HepG2 (cell line): Measurements from ENCODE around the gene SLC2A2. TPM values are rescaled to one million over a fixed set of nuclear protein-coding genes. Genes with fewer than 3 reads are reported as not detected.

Experiments used
- BHLHE40 ChIP-seq: IDR thresholded peaks from 2 replicates; pipeline ENCODE4 v1.6.1; 2011; ENCODE audit warnings: low read length, improper control_type of control experiment
- HES4 ChIP-seq: sonication (generic); formaldehyde crosslinking; IDR thresholded peaks from 2 replicates; pipeline ENCODE4 v1.9.0; 2021; ENCODE audit warnings: mild to moderate bottlenecking, missing genetic modification reagents, borderline replicate concordance
- HMG20A ChIP-seq: IDR thresholded peaks from 2 replicates; pipeline ENCODE4 v1.6.1; 2016; ENCODE audit warnings: borderline replicate concordance
- HNRNPLL ChIP-seq: fragments of 200-400 bp; formaldehyde crosslinking; IDR thresholded peaks from 2 replicates; pipeline ENCODE4 v1.6.1; 2017; ENCODE audit warnings: mild to moderate bottlenecking, low read depth, low read length; ENCODE audit not compliant: poor library complexity, severe bottlenecking
- MEF2D ChIP-seq: sonication (generic); formaldehyde crosslinking; IDR thresholded peaks from 2 replicates; pipeline ENCODE4 v1.5.1; 2020; ENCODE audit warnings: mild to moderate bottlenecking, missing genetic modification reagents
- NFRKB ChIP-seq: fragments of 450-650 bp; IDR thresholded peaks from 2 replicates; pipeline ENCODE4 v1.6.1; 2017
- NR2F2 ChIP-seq: IDR thresholded peaks from 2 replicates; pipeline ENCODE4 v1.6.1; 2012; ENCODE audit warnings: low read depth, inconsistent platforms, borderline replicate concordance
- ZNF264 ChIP-seq: sonication (generic); formaldehyde crosslinking; IDR thresholded peaks from 2 replicates; pipeline ENCODE4 v1.4.0; 2020; ENCODE audit warnings: missing genetic modification reagents
- ZNF577 ChIP-seq: sonication (generic); formaldehyde crosslinking; IDR thresholded peaks from 2 replicates; pipeline ENCODE4 v1.4.0; 2020; ENCODE audit warnings: mild to moderate bottlenecking, low read depth, missing genetic modification reagents, borderline replicate concordance
- ZNF678 ChIP-seq: sonication (generic); formaldehyde crosslinking; IDR thresholded peaks from 2 replicates; pipeline ENCODE4 v1.4.0; 2020; ENCODE audit warnings: mild to moderate bottlenecking, missing genetic modification reagents
- ZNF878 ChIP-seq: sonication (generic); formaldehyde crosslinking; IDR thresholded peaks from 2 replicates; pipeline ENCODE4 v1.8.1; 2023; ENCODE audit warnings: mild to moderate bottlenecking, missing genetic modification reagents, moderate library complexity
- polyA plus RNA-seq, 8 experiments: library from polyadenylated mRNA; depleted of rRNA in 3 of 8; stranded (reverse) in 7 of 8; unstranded in 1 of 8; fragments of >200 nt; fragmentation: Illumina TruSeq in 4 of 8; extraction: Trizol in 4 of 8; gene quantifications; 2 replicates each; pipeline versions ENCODE4 v1.2.1 to v1.2.3, GENCODE V29; 2011 to 2016; ENCODE audit warnings: low read depth in 4 of 8, missing spikeins in 1 of 8, mixed read lengths in 1 of 8; ENCODE audit not compliant: insufficient read depth in 1 of 8
- total RNA-seq, 5 experiments: library from RNA; depleted of rRNA; stranded (reverse); fragments of >200 nt; fragmentation: Illumina TruSeq; extraction: Trizol; gene quantifications; 2 replicates each; pipeline ENCODE4 v1.2.3, GENCODE V29; 2016; ENCODE audit warnings: low read depth in 1 of 5
- TF ChIP-seq, protein P1 (sequence below): sonication (generic); formaldehyde crosslinking; IDR thresholded peaks from 2 replicates; pipeline ENCODE4 v1.8.0; 2022; ENCODE audit warnings: mild to moderate bottlenecking, missing genetic modification reagents, moderate library complexity
- TF ChIP-seq, protein P2 (sequence below): sonication (generic); formaldehyde crosslinking; IDR thresholded peaks from 2 replicates; pipeline ENCODE4 v1.4.0; 2020; ENCODE audit warnings: missing genetic modification reagents
- TF ChIP-seq, protein P3 (sequence below): sonication (generic); formaldehyde crosslinking; IDR thresholded peaks from 2 replicates; pipeline ENCODE4 v1.4.0; 2020; ENCODE audit warnings: missing genetic modification reagents, borderline replicate concordance
- TF ChIP-seq, protein P4 (sequence below): sonication (generic); formaldehyde crosslinking; conservative IDR thresholded peaks from 2 replicates; pipeline ENCODE4 v1.8.1; 2023; ENCODE audit warnings: missing genetic modification reagents
- TF ChIP-seq, protein P5 (sequence below): sonication (generic); formaldehyde crosslinking; IDR thresholded peaks from 2 replicates; pipeline ENCODE4 v1.4.0; 2020; ENCODE audit warnings: missing genetic modification reagents
- TF ChIP-seq, protein P6 (sequence below): sonication (generic); formaldehyde crosslinking; IDR thresholded peaks from 2 replicates; pipeline ENCODE4; 2020; ENCODE audit warnings: missing genetic modification reagents, mild to moderate bottlenecking, borderline replicate concordance

Gene SLC2A2
- total and polyA plus RNA-seq, 2 of the 13 experiments (the other 11 are each of a cell fraction or from before 2014, with no cell fraction given) = 19.5 to 23.2 TPM

DNA sequence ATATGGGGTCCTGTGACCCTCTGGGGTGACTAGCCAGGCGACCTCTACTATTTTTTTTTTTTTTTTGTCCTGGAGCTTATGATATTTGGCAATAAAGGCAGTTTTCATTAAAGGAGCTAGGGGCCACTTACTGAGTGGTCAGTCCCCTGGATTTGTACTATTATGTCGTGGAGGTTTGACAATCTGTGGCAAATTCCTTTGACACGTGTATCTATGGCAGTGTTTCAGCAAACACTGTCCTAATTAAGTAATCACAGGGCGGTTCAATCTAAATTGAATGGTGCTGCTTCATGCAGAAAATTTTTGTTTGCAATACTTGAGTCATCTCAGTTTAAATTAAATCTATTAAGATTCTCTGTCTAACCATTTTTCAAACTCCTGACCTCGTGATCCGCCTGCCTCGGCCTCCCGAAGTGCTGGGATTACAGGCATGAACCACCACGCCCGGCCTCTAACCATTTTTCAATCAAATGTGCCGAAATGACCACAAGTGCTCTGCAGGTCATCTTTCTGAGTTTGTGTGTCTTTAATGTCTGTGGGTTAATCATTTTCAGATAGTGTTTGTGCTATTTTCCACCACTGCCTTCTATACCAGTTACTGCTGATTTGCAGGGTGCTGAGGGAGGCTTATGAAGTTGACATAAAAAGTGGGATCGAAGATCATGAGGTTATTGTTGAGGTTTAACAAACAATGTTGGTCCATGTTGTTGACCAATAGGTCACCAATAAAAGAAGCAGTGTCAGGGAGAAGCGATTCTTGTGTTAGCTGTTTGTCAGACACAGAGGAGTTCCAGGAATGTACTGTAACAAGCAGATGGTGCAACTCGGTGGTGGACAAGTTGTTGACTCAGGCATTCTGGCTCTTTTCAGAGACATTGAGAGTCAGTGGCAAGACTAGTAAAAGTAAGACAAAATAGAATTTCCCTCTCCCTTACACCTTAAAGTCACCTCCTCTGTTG is 18.6 kb upstream of the SLC2A2 start (continued):
- TF ChIP-seq ZNF264 (peak; percentile 88; the same call in 1 of the 2 replicates), HNRNPLL (no peak), MEF2D (CRISPR knock-in tag) (peak; percentile 97), ZNF577 (CRISPR knock-in tag) (no peak), NFRKB (no peak), HMG20A (CRISPR knock-in tag) (peak; percentile 100), ZNF878 (CRISPR knock-in tag) (peak; percentile 78; the same call in 1 of the 2 replicates), HES4 (no peak), ZNF678 (CRISPR knock-in tag) (no peak), BHLHE40 (no peak), NR2F2 (peak; percentile 98)
- TF ChIP-seq, protein P1, sequence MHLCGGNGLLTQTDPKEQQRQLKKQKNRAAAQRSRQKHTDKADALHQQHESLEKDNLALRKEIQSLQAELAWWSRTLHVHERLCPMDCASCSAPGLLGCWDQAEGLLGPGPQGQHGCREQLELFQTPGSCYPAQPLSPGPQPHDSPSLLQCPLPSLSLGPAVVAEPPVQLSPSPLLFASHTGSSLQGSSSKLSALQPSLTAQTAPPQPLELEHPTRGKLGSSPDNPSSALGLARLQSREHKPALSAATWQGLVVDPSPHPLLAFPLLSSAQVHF = no peak
- TF ChIP-seq, protein P2, sequence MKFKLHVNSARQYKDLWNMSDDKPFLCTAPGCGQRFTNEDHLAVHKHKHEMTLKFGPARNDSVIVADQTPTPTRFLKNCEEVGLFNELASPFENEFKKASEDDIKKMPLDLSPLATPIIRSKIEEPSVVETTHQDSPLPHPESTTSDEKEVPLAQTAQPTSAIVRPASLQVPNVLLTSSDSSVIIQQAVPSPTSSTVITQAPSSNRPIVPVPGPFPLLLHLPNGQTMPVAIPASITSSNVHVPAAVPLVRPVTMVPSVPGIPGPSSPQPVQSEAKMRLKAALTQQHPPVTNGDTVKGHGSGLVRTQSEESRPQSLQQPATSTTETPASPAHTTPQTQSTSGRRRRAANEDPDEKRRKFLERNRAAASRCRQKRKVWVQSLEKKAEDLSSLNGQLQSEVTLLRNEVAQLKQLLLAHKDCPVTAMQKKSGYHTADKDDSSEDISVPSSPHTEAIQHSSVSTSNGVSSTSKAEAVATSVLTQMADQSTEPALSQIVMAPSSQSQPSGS (CRISPR knock-in tag) = peak; percentile 95
- TF ChIP-seq, protein P3, sequence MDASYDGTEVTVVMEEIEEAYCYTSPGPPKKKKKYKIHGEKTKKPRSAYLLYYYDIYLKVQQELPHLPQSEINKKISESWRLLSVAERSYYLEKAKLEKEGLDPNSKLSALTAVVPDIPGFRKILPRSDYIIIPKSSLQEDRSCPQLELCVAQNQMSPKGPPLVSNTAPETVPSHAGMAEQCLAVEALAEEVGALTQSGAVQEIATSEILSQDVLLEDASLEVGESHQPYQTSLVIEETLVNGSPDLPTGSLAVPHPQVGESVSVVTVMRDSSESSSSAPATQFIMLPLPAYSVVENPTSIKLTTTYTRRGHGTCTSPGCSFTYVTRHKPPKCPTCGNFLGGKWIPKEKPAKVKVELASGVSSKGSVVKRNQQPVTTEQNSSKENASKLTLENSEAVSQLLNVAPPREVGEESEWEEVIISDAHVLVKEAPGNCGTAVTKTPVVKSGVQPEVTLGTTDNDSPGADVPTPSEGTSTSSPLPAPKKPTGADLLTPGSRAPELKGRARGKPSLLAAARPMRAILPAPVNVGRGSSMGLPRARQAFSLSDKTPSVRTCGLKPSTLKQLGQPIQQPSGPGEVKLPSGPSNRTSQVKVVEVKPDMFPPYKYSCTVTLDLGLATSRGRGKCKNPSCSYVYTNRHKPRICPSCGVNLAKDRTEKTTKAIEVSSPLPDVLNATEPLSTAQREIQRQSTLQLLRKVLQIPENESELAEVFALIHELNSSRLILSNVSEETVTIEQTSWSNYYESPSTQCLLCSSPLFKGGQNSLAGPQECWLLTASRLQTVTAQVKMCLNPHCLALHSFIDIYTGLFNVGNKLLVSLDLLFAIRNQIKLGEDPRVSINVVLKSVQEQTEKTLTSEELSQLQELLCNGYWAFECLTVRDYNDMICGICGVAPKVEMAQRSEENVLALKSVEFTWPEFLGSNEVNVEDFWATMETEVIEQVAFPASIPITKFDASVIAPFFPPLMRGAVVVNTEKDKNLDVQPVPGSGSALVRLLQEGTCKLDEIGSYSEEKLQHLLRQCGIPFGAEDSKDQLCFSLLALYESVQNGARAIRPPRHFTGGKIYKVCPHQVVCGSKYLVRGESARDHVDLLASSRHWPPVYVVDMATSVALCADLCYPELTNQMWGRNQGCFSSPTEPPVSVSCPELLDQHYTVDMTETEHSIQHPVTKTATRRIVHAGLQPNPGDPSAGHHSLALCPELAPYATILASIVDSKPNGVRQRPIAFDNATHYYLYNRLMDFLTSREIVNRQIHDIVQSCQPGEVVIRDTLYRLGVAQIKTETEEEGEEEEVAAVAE = peak; percentile 89
- TF ChIP-seq, protein P4, sequence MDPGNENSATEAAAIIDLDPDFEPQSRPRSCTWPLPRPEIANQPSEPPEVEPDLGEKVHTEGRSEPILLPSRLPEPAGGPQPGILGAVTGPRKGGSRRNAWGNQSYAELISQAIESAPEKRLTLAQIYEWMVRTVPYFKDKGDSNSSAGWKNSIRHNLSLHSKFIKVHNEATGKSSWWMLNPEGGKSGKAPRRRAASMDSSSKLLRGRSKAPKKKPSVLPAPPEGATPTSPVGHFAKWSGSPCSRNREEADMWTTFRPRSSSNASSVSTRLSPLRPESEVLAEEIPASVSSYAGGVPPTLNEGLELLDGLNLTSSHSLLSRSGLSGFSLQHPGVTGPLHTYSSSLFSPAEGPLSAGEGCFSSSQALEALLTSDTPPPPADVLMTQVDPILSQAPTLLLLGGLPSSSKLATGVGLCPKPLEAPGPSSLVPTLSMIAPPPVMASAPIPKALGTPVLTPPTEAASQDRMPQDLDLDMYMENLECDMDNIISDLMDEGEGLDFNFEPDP (CRISPR knock-in tag) = peak; percentile 97; the same call in 1 of the 2 replicates
- TF ChIP-seq, protein P5, sequence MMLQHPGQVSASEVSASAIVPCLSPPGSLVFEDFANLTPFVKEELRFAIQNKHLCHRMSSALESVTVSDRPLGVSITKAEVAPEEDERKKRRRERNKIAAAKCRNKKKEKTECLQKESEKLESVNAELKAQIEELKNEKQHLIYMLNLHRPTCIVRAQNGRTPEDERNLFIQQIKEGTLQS = peak; percentile 85
- TF ChIP-seq, protein P6, sequence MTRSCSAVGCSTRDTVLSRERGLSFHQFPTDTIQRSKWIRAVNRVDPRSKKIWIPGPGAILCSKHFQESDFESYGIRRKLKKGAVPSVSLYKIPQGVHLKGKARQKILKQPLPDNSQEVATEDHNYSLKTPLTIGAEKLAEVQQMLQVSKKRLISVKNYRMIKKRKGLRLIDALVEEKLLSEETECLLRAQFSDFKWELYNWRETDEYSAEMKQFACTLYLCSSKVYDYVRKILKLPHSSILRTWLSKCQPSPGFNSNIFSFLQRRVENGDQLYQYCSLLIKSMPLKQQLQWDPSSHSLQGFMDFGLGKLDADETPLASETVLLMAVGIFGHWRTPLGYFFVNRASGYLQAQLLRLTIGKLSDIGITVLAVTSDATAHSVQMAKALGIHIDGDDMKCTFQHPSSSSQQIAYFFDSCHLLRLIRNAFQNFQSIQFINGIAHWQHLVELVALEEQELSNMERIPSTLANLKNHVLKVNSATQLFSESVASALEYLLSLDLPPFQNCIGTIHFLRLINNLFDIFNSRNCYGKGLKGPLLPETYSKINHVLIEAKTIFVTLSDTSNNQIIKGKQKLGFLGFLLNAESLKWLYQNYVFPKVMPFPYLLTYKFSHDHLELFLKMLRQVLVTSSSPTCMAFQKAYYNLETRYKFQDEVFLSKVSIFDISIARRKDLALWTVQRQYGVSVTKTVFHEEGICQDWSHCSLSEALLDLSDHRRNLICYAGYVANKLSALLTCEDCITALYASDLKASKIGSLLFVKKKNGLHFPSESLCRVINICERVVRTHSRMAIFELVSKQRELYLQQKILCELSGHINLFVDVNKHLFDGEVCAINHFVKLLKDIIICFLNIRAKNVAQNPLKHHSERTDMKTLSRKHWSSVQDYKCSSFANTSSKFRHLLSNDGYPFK = no peak
